H1 (cell line): Measurements from ENCODE around the gene LARP1. TPM values are rescaled to one million over a fixed set of nuclear protein-coding genes. Genes with fewer than 3 reads are reported as not detected.

Source experiments
- polyA plus RNA-seq, 7 experiments: library from polyadenylated mRNA; depleted of rRNA in 3 of 7; stranded (reverse) in 5 of 7; unstranded in 2 of 7; fragments of >200 nt in 5 of 7; fragments of 200-250 nt in 2 of 7; gene quantifications; 1 replicate in 5 of 7; 2 replicates in 1 of 7; 4 replicates in 1 of 7; pipeline versions ENCODE4 v1.2.1 to v1.2.3, GENCODE V29; 2011 to 2013; ENCODE audit warnings: missing spikeins in 2 of 7, mixed read lengths in 2 of 7
- total RNA-seq: library from RNA; stranded (reverse); fragmentation: NEBNext Ultra II Directional; extraction: Animal tissue kit (Norgen Biotek cat#: 25700); gene quantifications from 2 replicates; pipeline ENCODE4 v1.2.1, GENCODE V29; 2021
- TF ChIP-seq, protein P1 (sequence below), 3 experiments: IDR thresholded peaks; 1 replicate in 2 of 3; 2 replicates in 1 of 3; pipeline versions ENCODE4 v1.5.1 to v1.6.1; 2011; ENCODE audit warnings: low read length in 3 of 3, mild to moderate bottlenecking in 3 of 3, inconsistent platforms in 2 of 3, low read depth in 1 of 3, moderate library complexity in 1 of 3; ENCODE audit not compliant: insufficient read depth in 1 of 3; ENCODE audit errors: control extremely low read depth in 1 of 3

LARP1 gene
- total and polyA plus RNA-seq, 2 of the 8 experiments (the other 6 are each of a cell fraction or from before 2014, with no cell fraction given), result 106 to 422 TPM

DNA sequence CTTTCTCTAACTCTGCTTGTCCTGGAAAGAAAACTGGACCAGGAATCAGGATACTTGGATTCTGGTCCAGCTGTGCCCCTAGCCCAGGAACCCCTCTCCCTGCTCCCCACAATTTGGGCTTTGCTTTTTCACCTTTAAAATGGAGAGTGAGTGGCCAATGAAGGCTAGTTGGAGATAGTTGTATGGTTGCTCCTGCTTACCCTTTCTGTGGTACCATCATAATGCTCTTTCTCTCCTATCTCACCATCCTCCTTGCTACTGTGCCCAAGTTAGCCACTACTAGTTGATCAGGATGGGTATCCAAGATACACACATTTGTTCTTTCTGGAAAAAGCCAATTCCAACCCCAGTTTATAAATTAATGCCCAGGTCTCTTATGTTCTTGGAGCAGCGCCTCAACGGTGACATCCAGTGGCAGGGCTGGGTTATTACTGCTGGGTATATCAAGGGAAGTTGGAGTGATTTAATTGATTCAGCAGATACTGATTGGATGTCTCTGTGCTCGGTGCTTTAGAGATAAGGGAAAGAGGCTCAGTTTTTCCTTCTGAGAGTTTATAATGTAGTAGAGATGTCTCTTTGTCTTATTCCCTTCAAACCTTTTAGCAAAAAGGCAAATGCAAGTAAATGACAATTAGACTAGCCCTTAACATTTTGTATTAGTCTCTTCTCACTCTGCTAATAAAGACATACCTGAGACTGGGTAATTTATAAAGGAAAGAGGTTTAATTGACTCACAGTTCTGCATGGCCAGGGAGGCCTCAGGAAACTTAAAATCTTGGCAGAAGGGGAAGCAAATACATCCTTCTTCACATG is 56.7 kb downstream of the LARP1 start (continued):
- TF ChIP-seq, protein P1, sequence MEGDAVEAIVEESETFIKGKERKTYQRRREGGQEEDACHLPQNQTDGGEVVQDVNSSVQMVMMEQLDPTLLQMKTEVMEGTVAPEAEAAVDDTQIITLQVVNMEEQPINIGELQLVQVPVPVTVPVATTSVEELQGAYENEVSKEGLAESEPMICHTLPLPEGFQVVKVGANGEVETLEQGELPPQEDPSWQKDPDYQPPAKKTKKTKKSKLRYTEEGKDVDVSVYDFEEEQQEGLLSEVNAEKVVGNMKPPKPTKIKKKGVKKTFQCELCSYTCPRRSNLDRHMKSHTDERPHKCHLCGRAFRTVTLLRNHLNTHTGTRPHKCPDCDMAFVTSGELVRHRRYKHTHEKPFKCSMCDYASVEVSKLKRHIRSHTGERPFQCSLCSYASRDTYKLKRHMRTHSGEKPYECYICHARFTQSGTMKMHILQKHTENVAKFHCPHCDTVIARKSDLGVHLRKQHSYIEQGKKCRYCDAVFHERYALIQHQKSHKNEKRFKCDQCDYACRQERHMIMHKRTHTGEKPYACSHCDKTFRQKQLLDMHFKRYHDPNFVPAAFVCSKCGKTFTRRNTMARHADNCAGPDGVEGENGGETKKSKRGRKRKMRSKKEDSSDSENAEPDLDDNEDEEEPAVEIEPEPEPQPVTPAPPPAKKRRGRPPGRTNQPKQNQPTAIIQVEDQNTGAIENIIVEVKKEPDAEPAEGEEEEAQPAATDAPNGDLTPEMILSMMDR (IDR thresholded peaks at IDR 0.05; ENCODE audit: control extremely low read depth in 1 of 3, insufficient read depth in 1 of 3, low read depth in 1 of 3, low read length in 3 of 3), result peak; percentile 71 to 79 (median 72)
